EL (cell line): Measurements from ENCODE around the gene MED13L.

Experiments used
- DNase-seq: peaks from one replicate; pipeline ENCODE4 v3.0.0-alpha.2; 2016

MED13L gene

DNA sequence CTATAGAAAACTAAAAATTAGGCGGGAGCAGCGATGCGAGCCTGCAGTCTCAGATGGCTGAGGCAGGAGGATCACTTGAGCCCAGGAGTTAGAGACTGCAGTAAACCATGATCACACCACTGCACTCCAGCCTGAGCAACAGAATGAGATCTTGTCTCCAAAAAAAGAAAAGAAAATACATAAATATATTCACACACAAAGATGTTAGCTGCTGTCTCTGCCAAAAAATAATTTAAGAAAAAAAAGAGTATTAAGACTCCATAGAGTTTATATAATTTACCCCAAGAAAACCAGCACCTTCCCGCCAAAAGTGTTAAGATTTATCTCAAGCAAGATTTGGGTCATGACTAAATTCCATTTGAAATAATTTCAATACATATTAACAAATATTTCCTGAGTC is 102.6 kb downstream of the MED13L start:
- DNase-seq = no peak

DNA sequence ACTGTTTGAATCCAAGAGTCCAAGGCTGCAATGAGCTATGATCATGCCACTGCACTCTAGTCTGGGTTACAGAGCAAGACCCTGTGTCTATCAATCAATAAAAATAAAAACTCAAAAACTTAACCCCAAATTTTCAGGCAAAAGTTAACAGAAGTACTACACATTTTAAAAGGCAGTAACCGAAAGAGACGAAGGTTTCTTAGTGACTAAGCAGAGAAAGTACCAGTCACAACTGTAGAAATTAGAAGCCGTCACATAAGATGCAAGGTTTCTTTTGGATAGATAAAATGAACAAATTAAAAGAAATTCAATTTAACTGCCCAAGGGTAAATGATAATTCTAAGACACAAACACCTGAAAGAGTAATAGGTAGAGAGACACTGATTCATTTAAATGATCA is 103.5 kb downstream of the MED13L start:
- DNase-seq = no peak

DNA sequence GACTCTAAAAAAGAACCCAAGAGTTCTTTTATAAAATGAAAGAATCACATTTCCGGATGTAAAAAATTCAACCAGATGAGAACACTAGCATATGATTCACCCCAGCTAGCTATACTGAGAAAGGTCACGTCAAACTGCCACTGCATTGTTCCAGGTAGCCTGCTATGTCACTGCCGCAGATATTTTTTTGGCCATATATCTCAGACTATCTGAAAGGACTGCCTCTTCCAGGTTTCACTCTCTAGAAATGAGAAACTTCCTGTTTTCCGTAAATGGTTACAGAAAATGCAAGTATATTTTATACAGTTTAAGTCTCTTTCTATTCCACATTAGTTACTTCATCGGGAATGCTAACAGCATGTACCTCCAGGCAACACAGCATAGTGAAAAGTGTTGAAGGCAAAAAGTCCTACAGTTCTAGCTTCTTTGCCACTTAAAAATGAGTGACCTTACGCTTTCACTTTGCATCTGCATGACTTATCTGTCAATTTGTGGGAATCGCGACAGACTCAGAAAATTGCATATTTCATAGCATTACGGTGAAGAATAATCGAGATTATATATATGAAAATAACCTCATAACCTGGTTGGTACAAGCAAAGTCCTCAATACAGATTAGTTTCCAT is 105.2 kb downstream of the MED13L start:
- DNase-seq = no peak

DNA sequence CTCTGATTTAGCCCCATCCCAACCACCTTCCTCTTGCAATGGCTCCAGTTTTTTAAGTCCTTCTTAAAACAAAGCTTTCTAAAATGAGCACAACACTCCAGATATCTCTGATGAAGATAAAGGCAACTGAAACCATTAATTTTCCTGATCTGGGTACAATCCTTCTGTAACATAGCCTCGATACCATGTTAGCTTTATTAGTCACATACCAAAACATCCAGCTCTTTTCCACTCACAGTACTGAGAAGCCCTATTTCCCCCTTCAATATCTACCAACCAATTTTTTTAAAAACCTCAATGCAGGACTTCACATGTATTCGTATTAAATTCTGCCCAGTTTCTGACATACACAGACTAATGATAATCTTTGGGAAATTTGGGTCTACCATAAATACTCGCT is 105.9 kb downstream of the MED13L start:
- peak; percentile 42 for DNase-seq

DNA sequence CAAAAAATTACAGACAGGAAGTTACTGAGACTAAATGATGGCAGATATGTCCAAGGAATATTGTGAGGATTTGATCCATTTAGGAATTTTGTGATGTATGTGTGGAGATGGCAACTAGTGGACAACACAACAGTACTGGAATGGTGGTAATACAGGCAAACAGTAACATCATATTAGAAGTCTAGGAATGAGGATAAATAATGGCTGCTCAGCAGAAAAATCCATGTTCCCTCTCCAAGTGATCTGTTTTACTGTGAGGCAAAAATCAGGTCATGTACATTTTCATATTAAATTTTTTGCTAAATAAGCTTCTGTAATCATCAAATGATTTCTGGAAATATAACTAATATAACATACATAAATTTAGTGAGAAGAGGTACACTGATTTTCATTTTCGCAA is 108.4 kb downstream of the MED13L start:
- DNase-seq = no peak

DNA sequence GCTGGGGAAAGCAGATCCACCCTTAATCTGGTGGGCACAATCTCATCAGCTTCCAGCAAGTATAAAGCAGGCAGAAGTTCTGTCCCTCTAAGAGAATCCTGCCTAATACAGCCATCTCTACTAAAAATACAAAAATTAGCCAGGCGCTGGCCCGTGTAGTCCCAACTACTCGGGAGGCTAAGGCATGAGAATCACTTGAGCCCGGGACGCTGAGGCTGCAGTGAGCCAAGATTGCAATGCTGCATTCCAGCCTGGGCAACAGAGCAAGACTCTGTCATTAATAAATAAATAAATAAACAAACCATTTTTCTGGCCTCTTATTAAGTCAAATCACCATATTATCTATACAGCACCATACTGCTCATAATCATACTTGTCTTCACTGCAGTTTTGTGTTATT is 111.2 kb downstream of the MED13L start:
- peak; percentile 23 for DNase-seq

DNA sequence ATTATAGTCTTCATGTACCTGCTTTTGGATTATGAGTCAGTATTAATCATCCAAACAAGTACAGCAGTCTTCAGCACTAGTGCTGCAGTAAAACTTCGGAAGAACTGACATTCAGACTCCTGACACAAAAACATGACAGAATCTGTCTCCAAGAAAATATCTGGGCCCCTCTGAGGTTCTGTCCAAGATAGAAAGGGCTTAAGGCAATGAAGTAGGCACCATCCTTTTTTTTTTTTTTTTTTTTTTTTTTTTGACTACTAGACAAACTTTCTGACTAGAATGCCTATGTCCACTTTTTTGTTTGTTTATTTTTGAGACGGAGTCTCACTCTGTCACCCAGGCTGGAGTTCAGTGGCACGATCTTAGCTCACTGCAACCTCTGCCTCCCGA is 112.5 kb downstream of the MED13L start:
- peak; percentile 58 for DNase-seq

DNA sequence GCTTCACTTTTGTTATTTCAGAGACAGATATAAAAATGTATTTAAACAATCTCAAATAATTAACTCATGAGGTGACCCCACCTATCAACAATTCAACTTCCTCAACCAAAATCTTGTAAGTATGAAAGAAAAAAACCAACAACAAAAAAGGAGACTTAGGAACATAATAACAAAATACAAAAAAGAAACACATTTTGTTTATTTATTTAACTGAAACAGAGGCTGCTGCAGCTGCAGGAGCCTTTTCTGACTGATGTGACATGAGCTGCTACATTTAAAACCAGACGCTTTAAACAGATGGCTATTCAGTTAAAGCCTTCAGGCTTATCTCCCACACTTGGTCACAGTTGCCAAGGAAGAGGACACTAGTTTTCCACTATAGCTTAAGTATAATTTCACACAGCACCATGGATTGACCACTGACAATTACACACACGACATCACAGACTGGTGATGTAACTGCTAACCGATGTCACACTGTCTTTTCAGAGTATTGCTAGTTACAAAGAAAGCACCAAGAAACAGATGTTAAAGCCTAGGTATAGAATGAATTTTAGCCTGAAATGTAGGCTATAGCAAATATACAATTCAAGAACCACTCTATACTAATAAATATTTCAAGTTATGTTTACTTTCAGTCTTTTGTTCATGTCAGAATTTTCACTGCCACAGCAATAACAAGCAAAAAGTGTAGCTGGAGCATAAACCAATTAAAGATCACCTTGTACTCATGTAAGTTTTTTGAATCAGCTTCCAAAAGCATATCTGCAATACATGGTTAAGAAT is 113.0 kb downstream of the MED13L start:
- DNase-seq = peak; percentile 14

DNA sequence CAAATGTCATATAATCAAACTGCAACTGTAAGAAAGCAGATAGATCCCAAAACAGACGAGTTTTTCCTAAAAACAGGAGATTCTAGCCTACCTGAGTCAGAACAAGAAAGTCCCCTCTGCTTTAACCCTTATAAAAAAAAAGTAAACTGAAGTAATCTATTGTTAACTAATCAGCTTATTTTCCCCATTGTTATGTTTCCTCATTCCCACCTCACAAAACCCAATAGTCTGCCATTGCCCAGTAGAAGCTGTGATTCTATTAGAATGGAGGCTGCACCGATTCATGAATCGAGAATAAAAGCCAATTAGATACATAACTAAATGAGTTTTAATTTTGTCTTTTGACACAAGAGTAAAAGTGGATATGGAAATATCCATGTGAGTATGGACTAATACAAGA is 115.4 kb downstream of the MED13L start:
- DNase-seq = no peak

DNA sequence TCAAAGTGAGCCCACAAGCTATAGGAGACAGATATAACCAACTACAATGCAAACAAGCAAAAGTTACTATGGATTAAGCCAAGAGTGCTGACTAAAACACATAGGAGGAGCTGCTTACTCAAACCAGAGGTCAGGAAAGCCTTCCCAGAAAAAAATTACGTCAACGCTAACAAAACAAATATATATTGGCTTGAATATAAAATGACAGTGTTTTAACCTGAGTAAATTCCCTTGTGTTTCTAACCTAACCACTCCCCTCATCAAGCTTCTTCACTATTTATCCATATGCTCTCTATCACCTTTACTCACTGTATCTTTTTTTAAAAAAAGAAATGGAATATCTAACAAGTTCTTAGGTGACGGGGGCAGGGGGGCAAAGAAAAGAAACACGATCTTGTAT is 115.9 kb downstream of the MED13L start:
- DNase-seq = no peak

DNA sequence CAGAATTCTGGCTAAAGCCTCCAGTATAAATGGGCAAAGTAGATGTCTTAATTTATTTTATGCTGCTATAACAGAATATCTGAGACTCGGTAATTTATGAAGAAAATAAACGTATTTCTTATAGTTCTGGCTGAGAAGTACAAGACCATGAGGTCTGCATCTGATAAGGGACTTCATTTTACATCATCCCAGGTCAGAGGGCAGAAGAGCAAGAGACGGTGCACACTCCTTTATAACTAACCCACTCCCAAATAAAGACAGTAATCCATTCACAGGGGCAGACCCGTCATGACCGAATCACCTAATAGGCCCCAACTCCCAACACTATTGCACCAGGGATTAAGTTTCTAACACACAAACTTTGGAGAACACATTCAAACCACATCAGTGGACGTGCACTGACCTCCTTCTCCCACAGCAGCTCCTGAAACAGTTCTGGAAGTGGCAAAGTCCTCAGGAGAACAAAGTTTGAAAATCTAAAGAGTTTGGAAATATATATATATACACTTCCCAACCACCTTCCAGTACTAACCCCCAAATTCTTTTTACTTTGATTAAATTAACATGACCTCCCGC is 116.5 kb downstream of the MED13L start:
- no peak for DNase-seq

DNA sequence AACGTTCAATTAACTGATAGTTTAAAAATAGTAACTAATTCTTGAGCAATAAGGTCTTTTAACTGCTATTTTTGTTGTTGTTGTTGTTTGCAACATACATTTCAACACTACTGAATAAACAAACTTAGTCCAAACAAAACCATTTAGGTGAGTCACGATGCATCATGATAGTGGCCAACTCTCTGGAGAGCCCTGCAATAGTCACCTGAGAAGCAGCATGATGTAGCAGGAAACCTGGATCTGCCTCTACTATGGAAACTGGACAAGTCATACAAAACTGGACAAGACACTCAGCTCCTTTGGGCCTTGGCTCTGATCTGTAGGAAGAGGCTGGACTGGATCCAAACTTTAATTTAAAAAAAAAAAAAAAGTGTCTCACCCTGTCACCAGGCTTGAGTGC is 117.3 kb downstream of the MED13L start:
- DNase-seq = peak; percentile 21

DNA sequence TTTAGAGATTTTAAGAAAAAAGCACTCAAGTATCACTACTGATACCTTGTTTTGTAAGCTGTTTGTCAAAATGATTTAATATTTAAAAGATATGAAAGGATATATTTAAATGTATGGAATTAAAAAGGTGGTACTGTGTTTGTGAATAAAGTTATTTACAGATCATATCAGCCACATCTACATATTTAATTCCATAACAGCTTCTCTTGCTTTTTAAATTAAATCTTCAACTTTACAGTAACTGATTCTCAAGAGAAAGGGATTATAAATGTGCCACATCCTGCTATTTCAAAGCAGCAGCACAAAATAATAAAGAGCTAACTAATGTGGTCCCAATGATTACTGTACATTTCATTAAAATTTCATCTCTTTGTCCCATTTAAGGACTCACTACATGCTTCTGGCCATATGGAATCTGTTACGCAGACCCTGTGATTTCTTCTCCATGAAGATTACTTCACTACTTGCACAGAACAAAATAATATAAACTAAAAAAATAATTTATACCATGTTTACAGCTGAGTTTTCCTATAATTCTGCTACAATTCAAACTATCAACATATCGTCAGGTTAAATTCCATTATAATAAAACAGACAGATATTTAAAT is 117.8 kb downstream of the MED13L start:
- DNase-seq = no peak

DNA sequence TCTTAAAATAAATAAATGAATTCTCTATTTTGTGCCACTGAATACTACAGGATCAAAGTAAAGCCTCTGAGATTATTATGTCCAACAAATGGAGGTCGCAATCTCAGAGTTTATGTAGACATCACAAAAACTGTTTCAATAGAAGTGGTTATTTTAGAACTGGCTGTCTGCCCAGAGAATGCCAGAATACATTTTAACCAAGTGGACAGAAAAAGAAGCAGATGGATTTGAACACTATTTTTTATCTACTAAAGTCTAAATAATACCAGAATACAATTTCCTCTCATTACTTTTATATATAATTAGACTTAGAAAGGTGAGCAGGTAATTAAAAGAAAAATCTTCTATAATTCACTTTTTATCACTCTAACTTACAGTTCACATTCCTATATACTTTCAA is 118.3 kb downstream of the MED13L start:
- peak; percentile 40 for DNase-seq

DNA sequence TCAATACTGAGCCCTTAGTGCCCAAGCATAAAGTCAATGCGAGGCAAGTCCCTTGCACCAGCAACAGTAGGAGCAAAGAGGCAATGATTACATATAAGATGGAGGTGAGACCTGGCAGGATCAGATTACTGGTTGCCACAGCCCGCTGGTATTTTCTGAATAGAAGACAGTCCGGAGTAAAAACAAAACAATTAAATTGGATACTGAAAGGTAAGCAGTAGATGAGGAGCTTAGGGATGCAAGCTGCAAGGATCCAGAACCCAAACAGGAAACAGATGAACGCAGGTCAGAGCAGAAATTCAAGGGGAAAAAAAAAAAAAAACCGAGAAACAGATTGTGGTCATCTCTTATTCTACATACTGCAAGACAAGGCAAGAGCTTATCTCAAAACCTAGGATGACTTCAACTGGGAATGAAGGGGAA is 119.6 kb downstream of the MED13L start:
- no peak for DNase-seq

DNA sequence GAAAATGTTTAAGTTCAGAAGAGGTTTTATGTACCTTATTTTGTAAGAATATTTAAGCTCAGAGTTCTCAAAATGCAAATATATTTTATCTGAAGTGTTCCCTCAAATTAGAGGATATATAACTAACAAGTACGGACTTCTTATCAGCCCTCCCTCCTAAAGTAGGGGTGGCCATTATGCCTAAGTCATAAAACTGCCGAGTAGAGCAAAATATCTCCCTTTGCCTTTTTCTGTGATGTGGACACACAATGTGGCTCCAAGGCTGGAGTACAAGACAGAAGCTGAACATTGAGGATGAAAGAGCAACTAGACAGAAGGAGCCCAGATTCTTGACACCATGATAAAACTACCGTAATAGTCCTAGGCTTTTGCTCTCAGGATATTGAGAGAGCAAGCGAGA is 120.9 kb downstream of the MED13L start:
- no peak for DNase-seq

DNA sequence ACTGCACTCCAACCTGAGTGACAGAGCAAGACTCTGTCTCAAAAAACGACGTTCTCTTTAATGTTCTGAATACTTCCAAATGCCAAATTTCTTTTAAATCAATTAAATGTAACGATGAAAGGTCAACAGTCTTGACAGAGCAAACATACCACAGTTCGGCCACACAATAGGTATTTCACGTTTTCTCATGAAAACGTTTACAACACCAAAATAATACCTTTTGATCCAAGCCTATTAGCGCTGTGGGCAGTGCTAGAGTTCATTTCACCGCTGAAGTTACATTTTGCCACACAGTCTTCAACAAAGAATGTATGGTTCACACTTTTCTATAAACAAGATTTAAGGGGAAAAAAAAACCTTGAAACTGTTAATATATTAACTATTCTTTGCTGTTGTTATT is 122.1 kb downstream of the MED13L start:
- no peak for DNase-seq

DNA sequence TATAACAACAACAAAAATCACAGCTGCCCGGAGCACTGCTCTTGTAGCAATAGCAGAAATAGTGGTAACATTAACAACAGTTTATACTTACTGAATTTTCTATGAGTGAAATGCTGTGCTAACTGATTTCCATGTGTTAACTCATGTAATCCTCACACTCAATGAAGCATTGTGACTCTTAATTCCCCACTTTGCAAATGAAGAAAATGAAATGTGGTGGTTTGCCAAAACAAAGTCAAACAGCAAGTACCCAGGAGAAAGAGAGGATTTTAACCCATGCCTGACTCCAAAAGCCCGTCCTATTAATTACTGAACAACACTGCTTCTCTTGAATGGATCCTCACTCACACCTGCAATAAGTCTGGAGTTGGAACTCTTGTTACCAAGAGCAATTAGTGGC is 123.5 kb downstream of the MED13L start:
- DNase-seq = no peak

DNA sequence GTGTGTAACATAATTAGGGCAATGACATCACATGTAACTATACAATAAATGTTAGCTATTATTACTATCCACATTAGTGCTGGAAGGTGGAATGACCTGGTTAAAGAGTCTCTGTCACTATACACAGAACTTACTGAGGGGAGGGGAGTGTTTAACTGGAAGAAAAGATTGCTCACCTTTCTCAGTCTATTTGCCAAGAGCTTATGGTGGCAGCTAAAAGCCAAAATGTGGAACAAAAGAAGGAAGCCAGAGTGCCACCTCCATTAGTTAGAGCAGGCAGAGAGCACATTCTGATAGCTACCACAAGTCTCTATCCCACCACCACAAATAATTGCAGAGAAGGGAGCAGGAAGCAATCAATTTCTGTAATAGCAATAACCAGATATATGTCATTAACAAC is 124.4 kb downstream of the MED13L start:
- DNase-seq = no peak

DNA sequence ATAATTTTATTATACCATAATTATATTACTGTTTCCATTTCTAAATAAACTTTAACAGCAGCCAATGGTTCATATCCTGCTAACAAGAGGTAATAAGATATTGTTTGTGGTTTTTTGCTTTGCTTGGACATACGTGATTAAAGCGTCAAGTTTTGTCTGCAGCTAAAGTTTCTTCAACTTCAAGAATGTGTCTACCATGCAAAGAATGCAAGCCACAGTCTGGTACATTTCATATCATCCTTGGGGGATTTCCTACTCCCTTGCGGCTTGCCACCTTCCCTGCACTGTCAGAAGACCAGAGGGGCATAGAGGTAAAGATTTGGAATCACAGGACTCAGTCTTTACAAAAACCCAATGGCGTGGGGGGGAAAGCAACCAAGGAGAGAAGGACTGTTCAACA is 125.2 kb downstream of the MED13L start:
- DNase-seq = peak; percentile 87

DNA sequence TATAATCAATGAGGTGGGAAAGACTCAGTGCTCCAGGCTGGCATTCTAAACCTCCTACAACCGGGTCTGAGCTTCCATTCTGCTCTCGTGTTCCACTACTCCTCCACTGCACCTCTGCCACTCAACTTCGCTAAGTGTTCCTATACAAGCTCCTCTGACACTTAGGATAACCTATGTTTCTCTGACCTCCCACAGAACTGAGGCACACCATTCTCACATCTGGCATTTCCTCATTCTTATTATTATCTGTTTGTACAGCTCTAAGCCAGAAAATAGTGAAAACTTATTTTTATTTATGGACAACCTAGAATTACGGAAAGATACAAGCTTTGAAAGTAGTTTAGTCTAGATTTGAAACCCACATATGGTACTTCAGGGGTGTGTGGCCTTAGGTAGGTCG is 127.0 kb downstream of the MED13L start:
- DNase-seq = no peak

DNA sequence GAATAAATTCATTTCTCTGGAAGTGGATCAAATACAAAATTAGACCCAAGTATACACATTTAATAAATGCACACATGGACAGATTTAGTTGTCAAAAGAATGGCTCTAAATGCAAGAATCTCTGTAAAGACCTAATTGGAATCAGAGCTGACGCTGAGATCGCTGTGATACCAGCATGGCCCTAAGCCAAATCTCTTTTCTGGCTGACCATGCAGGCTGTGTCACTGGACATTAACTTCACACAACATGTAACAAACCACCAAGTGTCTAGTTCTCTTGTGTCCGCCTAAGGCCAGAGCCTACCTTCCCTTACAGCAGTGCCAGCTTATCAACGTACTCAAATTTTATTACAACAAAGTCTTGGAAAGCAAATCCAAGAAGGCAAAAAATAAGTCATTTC is 127.5 kb downstream of the MED13L start:
- no peak for DNase-seq

DNA sequence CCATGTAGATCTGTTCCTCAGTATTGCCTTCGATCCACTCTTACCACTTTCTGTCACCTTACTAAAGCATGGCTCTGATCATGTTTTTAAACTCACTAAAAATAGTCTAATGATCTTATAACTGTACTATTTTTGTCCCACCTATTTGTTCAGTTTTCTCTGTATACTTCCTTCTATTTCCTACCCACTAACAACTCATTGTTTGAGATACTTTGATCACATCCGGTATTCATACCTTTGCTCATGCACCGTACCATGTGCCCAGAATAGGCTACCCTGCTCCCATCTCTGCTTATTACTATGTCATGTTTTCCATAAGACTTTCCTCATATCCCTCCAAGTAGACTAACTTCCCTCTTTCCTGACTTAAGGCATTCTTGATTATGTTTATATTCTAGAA is 128.6 kb downstream of the MED13L start:
- DNase-seq = no peak

DNA sequence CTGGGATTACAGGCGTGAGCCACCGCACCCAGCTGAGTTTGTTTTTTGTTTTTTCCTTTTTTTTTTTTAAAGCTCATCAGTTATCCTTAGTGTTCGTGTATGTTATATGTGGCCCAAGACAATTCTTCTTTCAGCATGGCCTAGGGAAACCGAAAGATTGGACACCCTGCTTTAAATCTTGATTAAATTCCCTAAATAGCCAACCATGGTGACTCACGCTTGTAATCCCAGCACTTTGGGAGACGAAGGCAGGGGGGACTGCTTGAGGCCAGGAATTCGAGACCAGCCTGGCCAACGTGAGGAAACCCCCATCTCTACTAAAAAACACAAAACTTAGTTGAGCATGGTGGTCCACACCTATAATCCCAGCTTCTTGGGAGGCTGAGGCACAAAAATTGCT is 131.1 kb downstream of the MED13L start:
- no peak for DNase-seq
